IMR-90 (cell line): ENCODE measurements around the gene ABCC9. TPM values are rescaled to one million over a fixed set of nuclear protein-coding genes. Genes with fewer than 3 reads are reported as not detected.

Source experiments
- ATAC-seq: fragments of 200-7000 bp; cut with Tn5 transposase; 2 replicates; pipeline ENCODE4 v1.9.1; 2020; ENCODE audit warnings: low read depth, mild to moderate bottlenecking, moderate library complexity
- BruUV-seq: library from RNA; stranded (reverse); fragments of 400-500 nt; replicated peaks from 2 replicates; lab custom pipeline; 2021; lab: Mats Ljungman, UMichigan
- CTCF ChIA-PET: fragments of 300-600 bp; formaldehyde crosslinking; extraction: SDS; loops from one replicate; lab custom pipeline; 2021; ENCODE audit warnings: antibody characterized with exemption; lab: Yijun Ruan, JAX
- POLR2A ChIA-PET: fragments of 300-600 bp; sonication (Branson Sonifier 250); formaldehyde crosslinking; loops from one replicate; lab custom pipeline; 2022; ENCODE audit warnings: antibody characterized with exemption; ENCODE audit not compliant: unreplicated experiment; lab: Charles Lee
- DNase-seq: peaks from one replicate; pipeline ENCODE4 v3.0.0; 2013
- H2AFZ ChIP-seq: replicated peaks from 2 replicates; pipeline ENCODE3; 2013; ENCODE audit warnings: low read length, mild to moderate bottlenecking; ENCODE audit not compliant: poor library complexity
- H2AK5ac ChIP-seq: 2 replicates; pipeline ENCODE4 v1.6.1; 2013; ENCODE audit warnings: low read depth, low read length, inconsistent platforms
- H2AK9ac ChIP-seq: replicated peaks from 2 replicates; pipeline ENCODE3; 2013; ENCODE audit warnings: mild to moderate bottlenecking, low read depth, low read length, moderate library complexity; ENCODE audit not compliant: poor library complexity
- H2BK120ac ChIP-seq: 2 replicates; pipeline ENCODE4 v1.6.1; 2013; ENCODE audit warnings: low read depth, low read length, inconsistent platforms
- H2BK15ac ChIP-seq: 3 replicates; pipeline ENCODE4 v1.6.1; 2013; ENCODE audit warnings: low read depth, low read length, inconsistent platforms
- H2BK20ac ChIP-seq: 2 replicates; pipeline ENCODE4 v1.6.1; 2013; ENCODE audit warnings: low read depth, mild to moderate bottlenecking, inconsistent platforms, low read length, moderate library complexity
- H2BK5ac ChIP-seq: 2 replicates; pipeline ENCODE4 v1.6.1; 2013; ENCODE audit warnings: mild to moderate bottlenecking, low read depth, low read length, inconsistent platforms; ENCODE audit not compliant: poor library complexity, severe bottlenecking
- H3K14ac ChIP-seq: replicated peaks from 2 replicates; pipeline ENCODE4 v1.6.1; 2013; ENCODE audit warnings: low read depth, low read length, inconsistent platforms
- H3K18ac ChIP-seq: 2 replicates; pipeline ENCODE4 v1.6.1; 2013; ENCODE audit warnings: low read depth, low read length, control low read depth
- H3K23ac ChIP-seq: 2 replicates; pipeline ENCODE4 v1.6.1; 2013; ENCODE audit warnings: low read depth, low read length, inconsistent platforms
- H3K27ac ChIP-seq: 2 replicates; pipeline ENCODE4 v1.5.1; 2013; ENCODE audit warnings: mild to moderate bottlenecking, control low read depth, low read length; ENCODE audit not compliant: insufficient read depth
- H3K27me3 ChIP-seq: 2 replicates; pipeline ENCODE4 v1.6.1; 2013; ENCODE audit warnings: low read length; ENCODE audit not compliant: control insufficient read depth, insufficient read depth
- H3K36me3 ChIP-seq: 2 replicates; pipeline ENCODE4 v1.6.1; 2013; ENCODE audit warnings: low read length, mixed read lengths; ENCODE audit not compliant: control insufficient read depth, insufficient read depth
- H3K4ac ChIP-seq: 2 replicates; pipeline ENCODE4 v1.6.1; 2013; ENCODE audit warnings: low read depth, low read length, inconsistent platforms
- H3K4me1 ChIP-seq: 2 replicates; pipeline ENCODE4 v1.6.1; 2013; ENCODE audit warnings: low read length, mixed read lengths; ENCODE audit not compliant: control insufficient read depth, insufficient read depth
- H3K4me2 ChIP-seq: 2 replicates; pipeline ENCODE4 v1.6.1; 2013; ENCODE audit warnings: low read depth, mild to moderate bottlenecking, control low read depth, low read length, moderate library complexity
- H3K4me3 ChIP-seq: 2 replicates; pipeline ENCODE4 v1.5.1; 2013; ENCODE audit warnings: low read depth, mild to moderate bottlenecking, control low read depth, low read length, moderate library complexity; ENCODE audit not compliant: insufficient read depth
- H3K56ac ChIP-seq: 2 replicates; pipeline ENCODE4 v1.6.1; 2013; ENCODE audit warnings: low read length, inconsistent platforms; ENCODE audit not compliant: insufficient read depth; ENCODE audit errors: extremely low read depth
- H3K79me1 ChIP-seq, 2 experiments: 2 replicates each; pipeline ENCODE4 v1.6.1; 2013; ENCODE audit warnings: low read length in 2 of 2, inconsistent platforms in 1 of 2, low read depth in 1 of 2
- H3K9ac ChIP-seq: 2 replicates; pipeline ENCODE4 v1.6.1; 2013; ENCODE audit warnings: low read depth, low read length, control low read depth
- H3K9me1 ChIP-seq: 2 replicates; pipeline ENCODE4 v1.6.1; 2013; ENCODE audit warnings: low read length, inconsistent platforms; ENCODE audit not compliant: insufficient read depth
- H3K9me3 ChIP-seq: 2 replicates; pipeline ENCODE4 v1.6.1; 2013; ENCODE audit warnings: low read length; ENCODE audit not compliant: control insufficient read depth, insufficient read depth
- H4K20me1 ChIP-seq: 2 replicates; pipeline ENCODE4 v1.6.1; 2013; ENCODE audit warnings: low read length, inconsistent platforms; ENCODE audit not compliant: insufficient read depth
- H4K5ac ChIP-seq: 2 replicates; pipeline ENCODE4 v1.6.1; 2013; ENCODE audit warnings: mild to moderate bottlenecking, low read depth, low read length, control low read depth
- H4K8ac ChIP-seq, 2 experiments: 2 replicates each; pipeline ENCODE4 v1.6.1; 2013; ENCODE audit warnings: low read depth in 2 of 2, low read length in 2 of 2, control low read depth in 1 of 2, inconsistent platforms in 1 of 2
- H4K91ac ChIP-seq: 2 replicates; pipeline ENCODE4 v1.6.1; 2013; ENCODE audit warnings: low read depth, low read length, inconsistent platforms; ENCODE audit not compliant: insufficient read depth
- CEBPB ChIP-seq: IDR thresholded peaks from 2 replicates; pipeline ENCODE4 v1.6.1; 2012; ENCODE audit warnings: low read depth, low read length, improper control_type of control experiment
- MXI1 ChIP-seq: IDR thresholded peaks from 2 replicates; pipeline ENCODE4 v1.6.1; 2012; ENCODE audit warnings: low read depth, mild to moderate bottlenecking, low read length, moderate library complexity, borderline replicate concordance
- WGBS, 2 experiments: methylation state at CpG; one replicate each; pipeline versions ENCODE4 v1.1.5 to v1.1.7; 2013; ENCODE audit warnings: missing lambda C conversion rate in 2 of 2; ENCODE audit not compliant: insufficient read length in 1 of 2; ENCODE audit errors: extremely low coverage in 2 of 2; 5-methylcytosine and 5-hydroxymethylcytosine counted together
- dilution Hi-C: fragments of 300-500 bp; cut with HindIII; formaldehyde crosslinking; loops from one replicate; pipeline ENCODE4 v1.14.3; 2018; ENCODE audit warnings: low sequenced_read_pairs; ENCODE audit not compliant: unreplicated experiment
- in situ Hi-C: fragments of 300-500 bp; cut with MboI; formaldehyde crosslinking; loops from 3 replicates; pipeline ENCODE4 v1.14.3; 2019; ENCODE audit warnings: low sequenced_read_pairs, inconsistent platforms, mixed read lengths
- intact Hi-C: fragments of 100-400 bp; cut with micrococcal nuclease; formaldehyde crosslinking; loops from 2 replicates; pipeline ENCODE4 v1.10.0; 2022
- polyA plus RNA-seq, 3 experiments: library from polyadenylated mRNA; depleted of rRNA; stranded (reverse); fragments of >200 nt; gene quantifications; 2 replicates each; pipeline ENCODE4 v1.2.3, GENCODE V29; 2012; ENCODE audit warnings: low replicate concordance in 1 of 3
- total RNA-seq: library from RNA; depleted of rRNA; stranded (reverse); fragments of >200 nt; gene quantifications from 2 replicates; pipeline ENCODE4 v1.2.3, GENCODE V29; 2012

The ABCC9 gene
- total and polyA plus RNA-seq, 2 of the 4 experiments (the other 2 are of a cell fraction), result 1.2 to 6.6 TPM

DNA sequence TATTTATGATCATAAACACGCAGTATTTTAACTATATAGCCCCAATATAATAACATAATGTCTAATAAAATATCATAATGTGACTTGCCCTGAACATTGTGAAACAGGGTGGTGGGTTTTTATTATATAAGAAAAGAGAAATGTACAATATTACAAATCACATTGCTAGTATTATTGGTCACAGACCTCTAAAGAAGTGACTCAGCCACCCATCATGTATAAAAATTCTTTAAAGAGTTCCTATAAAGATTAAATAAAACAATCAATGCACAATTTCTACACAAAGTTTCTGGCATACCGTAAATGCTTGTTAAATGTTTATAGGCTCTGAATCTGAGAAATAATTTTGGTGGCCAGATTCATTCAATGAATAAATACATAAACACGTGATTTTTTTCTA lies 28.9 kb downstream of the ABCC9 start:
- TF ChIP-seq CEBPB (peak; percentile 62; the same call in 1 of the 2 replicates), MXI1 (no peak)
- Histone ChIP-seq H3K4me3 (no peak overlapping the region), H2AK9ac (no peak overlapping the region), H4K20me1 (no peaks in the 10 kb centered on the region), H2BK20ac (no peak overlapping the region), H2BK120ac (no peak overlapping the region), H4K8ac (no peak overlapping the region), H3K4me2 (no peak overlapping the region), H4K91ac (no peak overlapping the region), H3K9ac (no peak overlapping the region), H3K18ac (no peak overlapping the region), H2BK5ac (no peak overlapping the region), H3K79me1 (no peaks in the 10 kb centered on the region), H3K4ac (no peak overlapping the region), H3K9me3 (no peaks in the 10 kb centered on the region), H3K14ac (no peak overlapping the region), H3K56ac (no peak overlapping the region), H2BK15ac (no peak overlapping the region), H3K27ac (no peak overlapping the region), H3K4me1 (no peaks in the 10 kb centered on the region), H3K36me3 (no peaks in the 10 kb centered on the region), H3K9me1 (no peaks in the 10 kb centered on the region), H2AFZ (no peak overlapping the region), H2AK5ac (no peak overlapping the region), H3K27me3 (no peaks in the 10 kb centered on the region), H3K23ac (no peak overlapping the region), H4K5ac (no peak overlapping the region)
- DNase-seq, result peak; percentile 71
- peak; percentile 59 for ATAC-seq
- in situ Hi-C loops, result no loop called here
- POLR2A ChIA-PET, result no interaction called here
- intact Hi-C loops, result no loop called here
- CTCF ChIA-PET, result no interaction called here
- no TSS peak for BruUV-seq
- no CpG with 5 or more reads among the region's 3 CpGs for WGBS, 2 experiments
- dilution Hi-C loops, result no loop called here
